GM23338 (cell line): Measurements from ENCODE around the gene NDUFA11. TPM values are rescaled to one million over a fixed set of nuclear protein-coding genes. Genes with fewer than 3 reads are reported as not detected.

ENCODE experiments used
- ATAC-seq: fragments of 200-7000 bp; cut with Tn5 transposase; 3 replicates; pipeline ENCODE4 v1.9.1; 2020
- DNase-seq: peaks from one replicate; pipeline ENCODE4 v3.0.0-alpha.2; 2015; ENCODE audit warnings: low spot score
- H2AFZ ChIP-seq: fragments of 200-600 bp; sonication (generic); 2 replicates; pipeline ENCODE4 v1.8.0; 2016; ENCODE audit warnings: antibody characterized with exemption, mild to moderate bottlenecking, moderate library complexity
- H3F3A ChIP-seq: fragments of 200-600 bp; sonication (generic); replicated peaks from 2 replicates; pipeline ENCODE4 v1.8.0; 2017; ENCODE audit warnings: antibody characterized with exemption, mixed run types, low read depth
- H3K27ac ChIP-seq: fragments of 200-600 bp; sonication (generic); 2 replicates; pipeline ENCODE4 v1.6.1; 2016; ENCODE audit warnings: low read depth
- H3K27me3 ChIP-seq: fragments of 200-600 bp; sonication (generic); 2 replicates; pipeline ENCODE4 v1.8.0; 2016; ENCODE audit warnings: mild to moderate bottlenecking, mixed run types, moderate library complexity; ENCODE audit not compliant: insufficient read depth
- H3K36me3 ChIP-seq: fragments of 200-600 bp; sonication (generic); 2 replicates; pipeline ENCODE4 v1.8.0; 2016; ENCODE audit warnings: mild to moderate bottlenecking; ENCODE audit not compliant: insufficient read depth
- H3K4me1 ChIP-seq: fragments of 200-600 bp; sonication (generic); 2 replicates; pipeline ENCODE4 v1.8.0; 2016; ENCODE audit warnings: mild to moderate bottlenecking, moderate library complexity; ENCODE audit not compliant: insufficient read depth
- H3K4me2 ChIP-seq: fragments of 200-600 bp; sonication (generic); 2 replicates; pipeline ENCODE4 v1.7.1; 2017; ENCODE audit warnings: mixed run types
- H3K4me3 ChIP-seq: fragments of 200-600 bp; sonication (generic); 2 replicates; pipeline ENCODE4 v1.6.1; 2016; ENCODE audit warnings: mixed run types
- H3K79me2 ChIP-seq: fragments of 200-600 bp; sonication (generic); replicated peaks from 2 replicates; pipeline ENCODE4 v1.8.0; 2017; ENCODE audit warnings: mild to moderate bottlenecking; ENCODE audit not compliant: insufficient read depth
- H3K9me2 ChIP-seq: fragments of 200-600 bp; sonication (generic); 2 replicates; pipeline ENCODE4 v1.8.0; 2017; ENCODE audit not compliant: insufficient read depth
- H4K20me1 ChIP-seq: fragments of 200-600 bp; sonication (generic); replicated peaks from 2 replicates; pipeline ENCODE4 v1.8.0; 2017; ENCODE audit warnings: mild to moderate bottlenecking; ENCODE audit not compliant: insufficient read depth
- H3K27ac Mint-ChIP-seq: 2 replicates; pipeline ENCODE4 v1.8.0; 2020; ENCODE audit warnings: inconsistent platforms, mild to moderate bottlenecking, moderate library complexity, mixed read lengths
- H3K27me3 Mint-ChIP-seq: 3 replicates; pipeline ENCODE4 v1.8.0; 2022; ENCODE audit warnings: low read depth, mild to moderate bottlenecking, moderate library complexity, mixed read lengths, inconsistent platforms; ENCODE audit not compliant: insufficient read depth, poor library complexity
- H3K36me3 Mint-ChIP-seq: 3 replicates; pipeline ENCODE4 v1.8.0; 2021; ENCODE audit warnings: low read depth, mild to moderate bottlenecking, inconsistent platforms, moderate library complexity, mixed read lengths
- H3K4me1 Mint-ChIP-seq: 3 replicates; pipeline ENCODE4 v1.8.0; 2020; ENCODE audit warnings: mild to moderate bottlenecking, inconsistent platforms, mixed read lengths
- H3K4me3 Mint-ChIP-seq: 3 replicates; pipeline ENCODE4 v1.8.0; 2021; ENCODE audit warnings: moderate library complexity, mild to moderate bottlenecking, inconsistent platforms, mixed read lengths
- H3K9me3 Mint-ChIP-seq: 3 replicates; pipeline ENCODE4 v1.8.0; 2020; ENCODE audit warnings: moderate library complexity, mild to moderate bottlenecking, inconsistent platforms, mixed read lengths
- EZH2 ChIP-seq: fragments of 200-600 bp; sonication (generic); IDR thresholded peaks from one replicate; pipeline ENCODE4 v1.8.0; 2017; ENCODE audit warnings: antibody characterized with exemption, mild to moderate bottlenecking, low read depth; ENCODE audit not compliant: unreplicated experiment
- EZH2phosphoT487 ChIP-seq: fragments of 200-600 bp; sonication (generic); IDR thresholded peaks from one replicate; pipeline ENCODE4 v1.8.1; 2018; ENCODE audit warnings: antibody characterized with exemption; ENCODE audit not compliant: unreplicated experiment
- JUNB ChIP-seq: IDR thresholded peaks from one replicate; pipeline ENCODE4 v1.6.1; 2016; ENCODE audit warnings: antibody characterized with exemption; ENCODE audit not compliant: unreplicated experiment
- NANOG ChIP-seq: IDR thresholded peaks from 2 replicates; pipeline ENCODE4 v1.6.1; 2016; ENCODE audit warnings: antibody characterized with exemption, borderline replicate concordance
- POLR2AphosphoS5 ChIP-seq: IDR thresholded peaks from 2 replicates; pipeline ENCODE4 v1.6.1; 2016; ENCODE audit warnings: antibody characterized with exemption, low read depth
- REST ChIP-seq: IDR thresholded peaks from one replicate; pipeline ENCODE4 v1.6.1; 2018; ENCODE audit warnings: antibody characterized with exemption; ENCODE audit not compliant: unreplicated experiment
- STAT1 ChIP-seq: IDR thresholded peaks from one replicate; pipeline ENCODE4 v1.6.1; 2016; ENCODE audit warnings: antibody characterized with exemption; ENCODE audit not compliant: unreplicated experiment
- ZNF114 ChIP-seq: fragments of 250-450 bp; sonication (Bioruptor Pico); IDR thresholded peaks from 2 replicates; pipeline ENCODE4 v1.5.0; 2020; ENCODE audit warnings: mild to moderate bottlenecking, moderate library complexity
- ZNF331 ChIP-seq: fragments of 250-450 bp; sonication (Bioruptor Pico); IDR thresholded peaks from 2 replicates; pipeline ENCODE4 v1.5.0; 2020; ENCODE audit warnings: low read depth, mild to moderate bottlenecking, moderate library complexity
- ZNF462 ChIP-seq: fragments of 250-450 bp; sonication (Bioruptor Pico); IDR thresholded peaks from 2 replicates; pipeline ENCODE4 v1.5.0; 2020; ENCODE audit warnings: mild to moderate bottlenecking, moderate library complexity
- polyA plus RNA-seq: library from polyadenylated mRNA; unstranded; fragments of >200 nt; fragmentation: Nextera tagmentation; extraction: Ambion mirVana; gene quantifications from 2 replicates; pipeline ENCODE4 v1.2.1, GENCODE V29; 2016
- total RNA-seq: library from RNA; depleted of rRNA; stranded (reverse); fragments of >200 nt; shearing (Covaris generic); gene quantifications from 2 replicates; pipeline ENCODE4 v1.2.3, GENCODE V29; 2014

NDUFA11 gene
- total and polyA plus RNA-seq, 2 experiments from 2014 or later: 171 to 523 TPM

GRCh38 chr19:5953030-5953589 is 49.5 kb upstream of the NDUFA11 start (continued):
- TF ChIP-seq ZNF462: no peak
- no peak for TF ChIP-seq EZH2phosphoT487

GRCh38 chr19:5952193-5953029 is 48.8 kb upstream of the NDUFA11 start:
- Mint-ChIP-seq H3K36me3 (peaks cover 24% of the 10 kb centered on the region), H3K4me1 (peaks cover 94% of the 10 kb centered on the region), H3K9me3 (no peaks in the 10 kb centered on the region), H3K4me3 (peak overlapping the region; percentile 55), H3K27ac (peak overlapping the region; percentile 42; the same call in 1 of the 2 replicates), H3K27me3 (peaks cover 27% of the 10 kb centered on the region)
- TF ChIP-seq ZNF114 (no peak), REST (no peak), NANOG (no peak), EZH2phosphoT487 (no peak), POLR2AphosphoS5 (no peak), EZH2 (no peak), STAT1 (no peak), JUNB (no peak), ZNF331 (no peak)
- H3K36me3 ChIP-seq: peaks cover 6% of the 10 kb centered on the region
- H3K4me1 ChIP-seq: peaks cover 89% of the 10 kb centered on the region
- no peaks in the 10 kb centered on the region for H3K9me2 ChIP-seq
- DNase-seq (no peak), ATAC-seq (no peak)
- peaks cover 9% of the 10 kb centered on the region; the same call in 1 of the 2 replicates for H3F3A ChIP-seq
- H3K79me2 ChIP-seq: peaks cover 97% of the 10 kb centered on the region
- H3K27ac ChIP-seq: peak overlapping the region; percentile 86
- H4K20me1 ChIP-seq: peaks cover 60% of the 10 kb centered on the region
- H2AFZ ChIP-seq: no peak overlapping the region
- no peaks in the 10 kb centered on the region for H3K27me3 ChIP-seq
- peak overlapping the region; percentile 36 for H3K4me2 ChIP-seq
- H3K4me3 ChIP-seq: peak overlapping the region; percentile 23; the same call in 1 of the 2 replicates
